NCI-H2107 (cell line): ENCODE measurements around the gene CFHR4.
"Not testable (repeated sequence)": the region's sequence is repeated elsewhere in the genome, so short reads cannot be mapped to it uniquely, and the experiment has no call there.

Experiments used
- DNase-seq: peaks from one replicate; lab custom pipeline; 2025; lab: John Stamatoyannopoulos, UW

CFHR4 gene

DNA sequence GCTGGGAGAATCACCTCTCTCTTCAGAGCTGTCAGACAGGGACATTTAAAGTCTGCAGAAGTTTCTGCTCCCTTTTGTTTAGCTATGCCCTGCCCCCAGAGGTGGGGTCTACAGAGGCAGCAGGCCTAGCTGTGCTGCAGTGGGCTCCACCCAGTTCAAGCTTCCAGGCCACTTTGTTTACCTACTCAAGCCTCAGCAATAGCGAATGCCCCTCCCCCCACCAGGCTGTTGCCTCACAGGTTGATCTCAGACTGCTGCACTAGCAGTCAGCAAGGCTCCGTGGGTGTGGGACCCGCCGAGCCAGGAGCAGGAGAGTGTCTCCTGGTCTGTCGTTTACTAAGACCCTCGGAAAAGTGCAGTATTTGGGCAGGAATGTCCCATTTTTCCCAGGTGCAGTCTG lies 53.6 kb downstream of the CFHR4 start:
- not testable (repeated sequence) for DNase-seq

DNA sequence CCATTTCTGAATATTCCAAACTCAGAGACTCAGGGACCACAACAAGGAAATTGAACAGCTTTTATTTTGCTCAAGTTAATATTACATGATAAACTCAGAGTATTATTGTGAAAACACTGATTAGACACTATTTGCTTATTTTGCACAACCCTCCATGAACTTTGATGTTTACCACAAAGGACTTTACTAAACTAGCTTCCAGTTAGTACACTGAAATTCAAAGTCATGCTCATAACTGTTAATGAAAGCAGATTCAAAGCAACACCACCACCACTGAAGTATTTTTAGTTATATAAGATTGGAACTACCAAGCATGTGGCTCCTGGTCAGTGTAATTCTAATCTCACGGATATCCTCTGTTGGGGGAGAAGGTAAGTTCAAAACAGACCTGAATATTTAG lies 55.7 kb downstream of the CFHR4 start, which contains the start of gene CFHR2:
CFHR2 (plus strand) TSS at position 171 of the 400 bp plus-strand sequence; CDS start at position 314, 143 bp downstream.
- not testable (repeated sequence) for DNase-seq

DNA sequence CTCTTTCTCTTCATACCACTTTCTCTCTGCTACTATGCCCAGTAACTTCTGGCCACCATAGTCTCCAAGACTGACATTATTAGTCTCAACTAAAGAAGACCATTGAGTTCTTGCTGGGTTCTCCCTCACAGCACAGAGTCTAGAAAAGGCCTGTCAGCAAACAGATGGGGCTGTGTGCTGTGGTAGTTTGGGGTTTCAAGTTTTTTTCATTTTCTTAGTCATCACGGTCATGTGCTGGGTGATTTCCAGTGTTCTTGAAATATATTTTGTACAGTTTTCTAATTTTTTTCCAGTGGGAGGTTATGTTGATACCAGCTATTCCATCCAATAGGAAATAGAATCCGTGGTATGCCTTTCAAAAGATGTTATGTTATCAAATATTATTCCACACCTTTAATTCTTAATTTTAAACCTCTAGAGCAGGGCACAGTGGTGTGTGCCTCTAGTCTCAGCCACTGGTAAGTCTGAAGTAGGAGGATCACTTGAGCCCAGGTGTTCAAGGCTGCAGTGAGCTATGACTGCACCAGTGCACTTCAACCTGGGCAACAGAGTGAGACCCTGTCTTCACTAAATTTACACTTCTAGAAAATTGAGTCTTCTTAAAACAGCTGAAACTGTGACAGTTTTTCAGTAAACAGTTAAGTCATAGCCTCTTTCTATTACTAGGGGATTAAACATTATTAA lies 64.0 kb downstream of the CFHR4 start:
- DNase-seq: no peak

DNA sequence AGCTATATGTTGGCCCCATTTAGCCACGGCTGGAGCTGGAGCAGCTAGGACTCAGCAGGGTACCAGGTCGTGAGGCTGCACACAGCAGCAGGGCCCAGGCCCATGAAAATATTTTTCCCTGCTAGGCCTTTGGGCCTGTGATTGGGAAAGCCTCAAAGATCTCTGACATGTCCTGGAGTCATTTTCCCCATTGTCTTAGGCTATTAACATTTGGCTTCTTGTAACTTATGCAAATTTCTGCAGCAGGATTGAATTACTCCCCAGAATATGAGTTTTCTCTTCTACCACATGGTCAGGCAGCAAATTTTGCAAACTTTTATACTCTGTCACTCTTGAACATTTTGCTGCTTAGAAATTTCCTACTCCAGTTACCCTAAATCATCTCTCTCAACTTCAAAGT lies 66.9 kb downstream of the CFHR4 start:
- no peak for DNase-seq

DNA sequence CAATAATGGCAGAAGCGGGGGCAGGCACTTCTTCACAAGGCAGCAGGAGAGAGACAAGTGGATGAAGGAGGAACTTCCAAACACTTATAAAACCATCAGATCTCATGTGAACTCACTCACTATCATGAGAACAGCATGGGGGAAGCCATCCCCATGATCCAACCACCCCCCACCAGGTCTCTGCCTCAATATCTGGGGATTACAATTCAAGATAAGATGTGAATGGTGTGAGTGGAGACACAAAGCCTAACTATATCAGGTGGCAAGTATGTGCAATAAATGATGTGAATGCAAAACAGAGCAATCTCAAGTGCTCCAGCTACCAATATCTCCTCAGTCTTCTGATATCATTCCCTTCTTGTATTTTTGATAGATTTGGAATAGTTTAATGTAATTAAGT lies 68.1 kb downstream of the CFHR4 start:
- DNase-seq: no peak

DNA sequence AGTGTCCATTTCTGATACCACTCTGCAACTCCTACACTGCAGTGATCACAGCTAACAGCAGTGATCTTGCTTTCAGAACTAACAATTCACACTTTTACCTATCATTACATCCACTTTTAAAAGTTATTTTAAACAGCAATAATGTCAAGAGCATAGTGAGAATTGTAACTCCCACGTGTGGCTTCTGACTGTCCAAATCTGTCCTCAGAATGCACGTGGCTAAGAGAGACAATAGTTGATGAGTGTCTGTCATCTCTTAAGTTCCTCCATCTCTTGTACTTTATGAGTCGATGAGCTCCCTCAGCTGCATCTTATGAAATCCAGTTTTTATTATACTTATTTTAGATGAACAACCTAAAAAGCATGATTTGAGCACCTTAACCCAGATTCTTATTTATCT lies 73.0 kb downstream of the CFHR4 start:
- DNase-seq: no peak
